H9 (cell line): Measurements from ENCODE around the gene ARMC2. TPM values are rescaled to one million over a fixed set of nuclear protein-coding genes. Genes with fewer than 3 reads are reported as not detected.

Experiments
- DNase-seq: peaks from one replicate; pipeline ENCODE4 v3.0.0-alpha.2; 2017
- H2AFZ ChIP-seq: one replicate; pipeline ENCODE4 v1.6.1; 2013; ENCODE audit warnings: mild to moderate bottlenecking, low read length, control low read depth, moderate library complexity
- H2AK5ac ChIP-seq: 2 replicates; pipeline ENCODE4 v1.6.1; 2013; ENCODE audit warnings: low read length, control low read depth, mixed read lengths; ENCODE audit not compliant: insufficient read length
- H2BK120ac ChIP-seq: one replicate; pipeline ENCODE4 v1.6.1; 2013; ENCODE audit warnings: low read depth, mild to moderate bottlenecking, low read length, control low read depth, inconsistent platforms; ENCODE audit not compliant: poor library complexity, severe bottlenecking
- H2BK12ac ChIP-seq: 2 replicates; pipeline ENCODE4 v1.6.1; 2013; ENCODE audit warnings: low read length, control low read depth, mixed read lengths, low read depth; ENCODE audit not compliant: insufficient read length
- H2BK15ac ChIP-seq: 2 replicates; pipeline ENCODE4 v1.6.1; 2013; ENCODE audit warnings: low read depth, low read length, control low read depth
- H2BK20ac ChIP-seq: one replicate; pipeline ENCODE4 v1.6.1; 2013; ENCODE audit warnings: low read depth, mild to moderate bottlenecking, low read length, control low read depth, inconsistent platforms; ENCODE audit not compliant: poor library complexity, severe bottlenecking
- H2BK5ac ChIP-seq: 2 replicates; pipeline ENCODE4 v1.6.1; 2013; ENCODE audit warnings: low read length, control low read depth, mixed read lengths; ENCODE audit not compliant: insufficient read length
- H3K14ac ChIP-seq: 2 replicates; pipeline ENCODE4 v1.6.1; 2013; ENCODE audit warnings: low read length, control low read depth; ENCODE audit not compliant: insufficient read depth
- H3K18ac ChIP-seq: 2 replicates; pipeline ENCODE4 v1.6.1; 2013; ENCODE audit warnings: low read depth, mild to moderate bottlenecking, mixed read lengths, low read length, control low read depth; ENCODE audit not compliant: insufficient read length
- H3K23ac ChIP-seq: 2 replicates; pipeline ENCODE4 v1.6.1; 2013; ENCODE audit warnings: low read length, control low read depth, mixed read lengths, low read depth; ENCODE audit not compliant: insufficient read length
- H3K23me2 ChIP-seq: 2 replicates; pipeline ENCODE4 v1.6.1; 2013; ENCODE audit warnings: low read depth, mild to moderate bottlenecking, mixed read lengths, low read length, control low read depth; ENCODE audit not compliant: insufficient read length, poor library complexity, severe bottlenecking
- H3K27ac ChIP-seq: 2 replicates; pipeline ENCODE4 v1.5.1; 2013; ENCODE audit warnings: low read length, control low read depth, mixed read lengths, low read depth; ENCODE audit not compliant: insufficient read length
- H3K27me3 ChIP-seq: 2 replicates; pipeline ENCODE4 v1.6.1; 2013; ENCODE audit warnings: low read length, control low read depth, inconsistent platforms; ENCODE audit not compliant: insufficient read depth
- H3K4ac ChIP-seq: 2 replicates; pipeline ENCODE4 v1.6.1; 2013; ENCODE audit warnings: low read depth, mild to moderate bottlenecking, control low read depth, inconsistent platforms, low read length, moderate library complexity
- H3K4me1 ChIP-seq: 2 replicates; pipeline ENCODE4 v1.6.1; 2013; ENCODE audit warnings: low read length, control low read depth, inconsistent platforms; ENCODE audit not compliant: insufficient read depth
- H3K4me2 ChIP-seq: 2 replicates; pipeline ENCODE4 v1.6.1; 2013; ENCODE audit warnings: low read length, control low read depth, mixed read lengths; ENCODE audit not compliant: insufficient read length, insufficient read depth
- H3K56ac ChIP-seq: 2 replicates; pipeline ENCODE4 v1.6.1; 2013; ENCODE audit warnings: low read depth, mild to moderate bottlenecking, mixed read lengths, low read length, control low read depth; ENCODE audit not compliant: insufficient read length
- H3K79me1 ChIP-seq: 2 replicates; pipeline ENCODE4 v1.6.1; 2013; ENCODE audit warnings: low read depth, mild to moderate bottlenecking, moderate library complexity, low read length, control low read depth, inconsistent platforms; ENCODE audit not compliant: insufficient read depth, poor library complexity, severe bottlenecking
- H3K79me2 ChIP-seq: 2 replicates; pipeline ENCODE4 v1.6.1; 2013; ENCODE audit warnings: low read length, control low read depth, inconsistent platforms; ENCODE audit not compliant: insufficient read depth
- H3K9ac ChIP-seq: 2 replicates; pipeline ENCODE4 v1.6.1; 2013; ENCODE audit warnings: low read length, control low read depth, mixed read lengths; ENCODE audit not compliant: insufficient read length; ENCODE audit errors: extremely low read depth
- H3K9me3 ChIP-seq: one replicate; pipeline ENCODE4 v1.6.1; 2013; ENCODE audit warnings: low read depth, low read length, inconsistent platforms; ENCODE audit not compliant: control insufficient read depth
- H3T11ph ChIP-seq: one replicate; pipeline ENCODE4 v1.6.1; 2013; ENCODE audit warnings: mild to moderate bottlenecking, low read length, control low read depth, inconsistent platforms
- H4K20me1 ChIP-seq: one replicate; pipeline ENCODE4 v1.6.1; 2013; ENCODE audit not compliant: control insufficient read depth, insufficient read length, insufficient read depth
- H4K5ac ChIP-seq: 2 replicates; pipeline ENCODE4 v1.6.1; 2013; ENCODE audit warnings: low read depth, mild to moderate bottlenecking, mixed read lengths, low read length, control low read depth; ENCODE audit not compliant: insufficient read length
- H4K8ac ChIP-seq: replicated peaks from 2 replicates; pipeline ENCODE4 v1.6.1; 2013; ENCODE audit warnings: low read length, control low read depth, mixed read lengths, low read depth; ENCODE audit not compliant: insufficient read length
- H4K91ac ChIP-seq: 2 replicates; pipeline ENCODE4 v1.6.1; 2013; ENCODE audit warnings: low read depth, mild to moderate bottlenecking, moderate library complexity, mixed read lengths, low read length, control low read depth; ENCODE audit not compliant: insufficient read length
- H3K27ac Mint-ChIP-seq, 3 experiments: 2 replicates in 2 of 3; 3 replicates in 1 of 3; pipeline ENCODE4 v1.8.0; 2020 to 2021; ENCODE audit warnings: mixed read lengths in 3 of 3, mild to moderate bottlenecking in 1 of 3, moderate library complexity in 1 of 3
- H3K27me3 Mint-ChIP-seq: 2 replicates; pipeline ENCODE4 v1.8.0; 2021; ENCODE audit warnings: low read depth, mild to moderate bottlenecking, moderate library complexity, mixed read lengths
- H3K36me3 Mint-ChIP-seq, 3 experiments: 2 replicates in 2 of 3; 3 replicates in 1 of 3; pipeline ENCODE4 v1.8.0; 2020 to 2021; ENCODE audit warnings: low read depth in 3 of 3, mixed read lengths in 3 of 3; ENCODE audit not compliant: insufficient read depth in 1 of 3
- H3K4me1 Mint-ChIP-seq, 2 experiments: 2 replicates each; pipeline ENCODE4 v1.8.0; 2020; ENCODE audit warnings: mixed read lengths in 2 of 2
- H3K4me3 Mint-ChIP-seq, 2 experiments: 2 replicates in 1 of 2; 3 replicates in 1 of 2; pipeline ENCODE4 v1.8.0; 2020 to 2021; ENCODE audit warnings: mild to moderate bottlenecking in 2 of 2, mixed read lengths in 2 of 2, moderate library complexity in 1 of 2
- H3K9me3 Mint-ChIP-seq, 2 experiments: 2 replicates in 1 of 2; 3 replicates in 1 of 2; pipeline ENCODE4 v1.8.0; 2020; ENCODE audit warnings: mild to moderate bottlenecking in 2 of 2, mixed read lengths in 2 of 2, moderate library complexity in 1 of 2
- WGBS: extraction: QIAGEN DNeasy Blood & Tissue Kit; methylation state at CpG from one replicate; pipeline ENCODE4 v1.1.7; 2013; ENCODE audit warnings: missing lambda C conversion rate, low lambda C conversion rate, mixed read lengths; ENCODE audit not compliant: insufficient read length; ENCODE audit errors: extremely low coverage; 5-methylcytosine and 5-hydroxymethylcytosine counted together
- total RNA-seq: library from RNA; stranded (reverse); gene quantifications from 2 replicates; pipeline ENCODE4 v1.2.1, GENCODE V29; 2021
- TF ChIP-seq, protein P1 (sequence below): fragments of 200-600 bp; sonication (generic); conservative IDR thresholded peaks from 3 replicates; pipeline ENCODE4 v1.8.0; 2021; ENCODE audit warnings: antibody characterized with exemption, mild to moderate bottlenecking

Gene ARMC2
- total RNA-seq, 1 experiment from 2014 or later, result 2.8 TPM

DNA sequence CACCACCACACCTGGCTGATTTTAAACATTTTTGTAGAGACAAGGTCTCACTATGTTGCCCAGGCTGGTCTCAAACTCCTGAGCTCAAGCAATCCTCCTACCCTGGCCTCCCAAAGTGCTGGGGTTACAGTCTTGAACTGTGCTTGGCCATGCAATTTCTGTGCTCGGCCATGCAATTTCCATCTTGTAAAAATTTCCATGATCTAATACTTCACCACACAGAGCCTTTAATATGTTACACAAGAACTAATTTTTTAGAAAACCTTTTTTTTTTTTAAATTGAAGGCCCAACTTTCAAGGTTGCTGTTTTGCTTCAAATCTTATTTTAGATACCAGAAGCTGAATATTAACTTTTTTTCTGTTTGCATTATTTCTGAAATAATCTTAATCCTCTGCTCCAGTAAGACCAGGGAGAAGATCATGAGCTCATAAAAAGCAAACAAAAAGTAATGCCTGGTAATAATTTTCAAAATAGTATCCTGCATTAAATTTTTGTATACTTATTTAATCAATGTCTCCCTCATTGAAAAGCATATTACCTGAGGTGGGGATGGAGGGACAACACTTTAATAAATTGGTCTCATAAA, 38.1 kb upstream of the ARMC2 start:
- Histone ChIP-seq H2AFZ (no peak overlapping the region), H2BK12ac (no peak overlapping the region), H3K79me2 (no peaks in the 10 kb centered on the region), H3K4me1 (no peaks in the 10 kb centered on the region), H4K20me1 (no peaks in the 10 kb centered on the region), H3K79me1 (no peaks in the 10 kb centered on the region), H2BK120ac (no peak overlapping the region), H3K27me3 (no peaks in the 10 kb centered on the region), H2BK20ac (no peak overlapping the region), H3T11ph (no peak overlapping the region), H3K56ac (no peak overlapping the region), H4K91ac (no peak overlapping the region), H3K23ac (no peak overlapping the region), H4K8ac (no peak overlapping the region), H3K9me3 (no peaks in the 10 kb centered on the region), H3K18ac (no peak overlapping the region), H3K4me2 (no peak overlapping the region), H3K23me2 (no peaks in the 10 kb centered on the region), H2BK5ac (no peak overlapping the region), H2BK15ac (no peak overlapping the region), H3K27ac (no peak overlapping the region), H4K5ac (no peak overlapping the region), H2AK5ac (no peak overlapping the region), H3K9ac (no peak overlapping the region), H3K4ac (no peak overlapping the region), H3K14ac (no peak overlapping the region)
- no peaks in the 10 kb centered on the region for H3K4me1 Mint-ChIP-seq
- no peak overlapping the region for H3K4me3 Mint-ChIP-seq
- 0 out of 7 replicates have a peak, but pooled peaks cover 0 to 1% (median 0%) of the 10 kb centered on the region in 3 experiments for H3K36me3 Mint-ChIP-seq
- H3K27ac Mint-ChIP-seq, result no peak overlapping the region
- TF ChIP-seq, protein P1, sequence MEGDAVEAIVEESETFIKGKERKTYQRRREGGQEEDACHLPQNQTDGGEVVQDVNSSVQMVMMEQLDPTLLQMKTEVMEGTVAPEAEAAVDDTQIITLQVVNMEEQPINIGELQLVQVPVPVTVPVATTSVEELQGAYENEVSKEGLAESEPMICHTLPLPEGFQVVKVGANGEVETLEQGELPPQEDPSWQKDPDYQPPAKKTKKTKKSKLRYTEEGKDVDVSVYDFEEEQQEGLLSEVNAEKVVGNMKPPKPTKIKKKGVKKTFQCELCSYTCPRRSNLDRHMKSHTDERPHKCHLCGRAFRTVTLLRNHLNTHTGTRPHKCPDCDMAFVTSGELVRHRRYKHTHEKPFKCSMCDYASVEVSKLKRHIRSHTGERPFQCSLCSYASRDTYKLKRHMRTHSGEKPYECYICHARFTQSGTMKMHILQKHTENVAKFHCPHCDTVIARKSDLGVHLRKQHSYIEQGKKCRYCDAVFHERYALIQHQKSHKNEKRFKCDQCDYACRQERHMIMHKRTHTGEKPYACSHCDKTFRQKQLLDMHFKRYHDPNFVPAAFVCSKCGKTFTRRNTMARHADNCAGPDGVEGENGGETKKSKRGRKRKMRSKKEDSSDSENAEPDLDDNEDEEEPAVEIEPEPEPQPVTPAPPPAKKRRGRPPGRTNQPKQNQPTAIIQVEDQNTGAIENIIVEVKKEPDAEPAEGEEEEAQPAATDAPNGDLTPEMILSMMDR, result no peak
- H3K27me3 Mint-ChIP-seq, result peaks cover 4% of the 10 kb centered on the region; the same call in 1 of the 2 replicates
- H3K9me3 Mint-ChIP-seq, result peaks cover 0 to 2% of the 10 kb centered on the region in 2 experiments; a peak in 2 of 5 replicates
- no peak for DNase-seq
- WGBS, result no CpG with 5 or more reads among the region's 1 CpG
